D721Med (cell line): ENCODE data around the gene GAS2L2.

Experiments
- DNase-seq: peaks from one replicate; pipeline ENCODE4 v3.0.0; 2011; ENCODE audit warnings: low spot score; ENCODE audit not compliant: insufficient read length
- FAIRE-seq: peaks from 2 replicates; lab custom pipeline; 2011; peaks lifted over from hg19 to GRCh38; lab: Jason Lieb, UNC
- TF ChIP-seq, protein P1 (sequence below): IDR thresholded peaks from 2 replicates; pipeline ENCODE4 v1.5.1; 2012; ENCODE audit warnings: mild to moderate bottlenecking, control low read depth; ENCODE audit not compliant: insufficient read depth; ENCODE audit errors: missing control alignments

Gene GAS2L2

GRCh38 chr17:35698800-35699199 is 54.2 kb downstream of the GAS2L2 start:
- TF ChIP-seq, protein P1, sequence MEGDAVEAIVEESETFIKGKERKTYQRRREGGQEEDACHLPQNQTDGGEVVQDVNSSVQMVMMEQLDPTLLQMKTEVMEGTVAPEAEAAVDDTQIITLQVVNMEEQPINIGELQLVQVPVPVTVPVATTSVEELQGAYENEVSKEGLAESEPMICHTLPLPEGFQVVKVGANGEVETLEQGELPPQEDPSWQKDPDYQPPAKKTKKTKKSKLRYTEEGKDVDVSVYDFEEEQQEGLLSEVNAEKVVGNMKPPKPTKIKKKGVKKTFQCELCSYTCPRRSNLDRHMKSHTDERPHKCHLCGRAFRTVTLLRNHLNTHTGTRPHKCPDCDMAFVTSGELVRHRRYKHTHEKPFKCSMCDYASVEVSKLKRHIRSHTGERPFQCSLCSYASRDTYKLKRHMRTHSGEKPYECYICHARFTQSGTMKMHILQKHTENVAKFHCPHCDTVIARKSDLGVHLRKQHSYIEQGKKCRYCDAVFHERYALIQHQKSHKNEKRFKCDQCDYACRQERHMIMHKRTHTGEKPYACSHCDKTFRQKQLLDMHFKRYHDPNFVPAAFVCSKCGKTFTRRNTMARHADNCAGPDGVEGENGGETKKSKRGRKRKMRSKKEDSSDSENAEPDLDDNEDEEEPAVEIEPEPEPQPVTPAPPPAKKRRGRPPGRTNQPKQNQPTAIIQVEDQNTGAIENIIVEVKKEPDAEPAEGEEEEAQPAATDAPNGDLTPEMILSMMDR, result no peak
- FAIRE-seq, result no peak
- no peak for DNase-seq

DNA sequence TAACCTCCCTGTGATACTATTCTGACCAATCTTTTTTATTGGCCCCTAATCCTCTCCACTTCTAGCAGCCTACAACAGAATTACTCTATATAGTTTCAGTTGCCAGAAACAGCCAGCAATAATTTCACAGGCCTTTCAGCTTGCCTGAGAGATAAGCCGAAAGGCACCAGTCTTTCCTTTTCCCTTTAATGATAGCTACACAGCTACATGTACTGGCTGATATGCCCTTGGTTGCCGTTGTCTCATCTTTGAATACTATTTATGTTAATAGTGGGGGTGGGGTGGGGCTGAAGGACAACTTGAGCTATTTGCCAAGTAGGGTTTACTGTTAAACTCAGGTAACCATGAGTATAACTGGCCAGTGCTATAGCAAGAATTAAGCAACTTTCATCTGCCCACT is 57.4 kb downstream of the GAS2L2 start:
- TF ChIP-seq, protein P1, result no peak
- DNase-seq, result no peak
- FAIRE-seq, result no peak

GRCh38 chr17:35694906-35695305 is 58.1 kb downstream of the GAS2L2 start:
- TF ChIP-seq, protein P1, result no peak
- FAIRE-seq (no peak), DNase-seq (no peak)
